HCT116 (cell line): Measurements from ENCODE around the gene USPL1.

ENCODE experiments used
- CEBPB ChIP-seq: IDR thresholded peaks from 2 replicates; pipeline ENCODE4 v1.6.1; 2012; ENCODE audit warnings: low read depth
- EZH2 ChIP-seq: fragments of 200-600 bp; sonication (generic); IDR thresholded peaks from 2 replicates; pipeline ENCODE4 v1.6.1; 2017; ENCODE audit warnings: antibody characterized with exemption, mixed run types
- EZH2phosphoT487 ChIP-seq: fragments of 200-600 bp; IDR thresholded peaks from 2 replicates; pipeline ENCODE4 v1.6.1; 2018; ENCODE audit warnings: antibody characterized with exemption, borderline replicate concordance
- POLR2A ChIP-seq: IDR thresholded peaks from 2 replicates; pipeline ENCODE4 v1.7.0; 2011; ENCODE audit warnings: borderline replicate concordance; ENCODE audit not compliant: insufficient read depth, insufficient read length; ENCODE audit errors: extremely low read depth
- POLR2AphosphoS5 ChIP-seq: IDR thresholded peaks from 2 replicates; pipeline ENCODE4 v1.6.1; 2011; ENCODE audit warnings: mild to moderate bottlenecking, low read depth, low read length, moderate library complexity
- RAD21 ChIP-seq: IDR thresholded peaks from 2 replicates; pipeline ENCODE4 v1.6.1; 2012; ENCODE audit warnings: low read depth, mild to moderate bottlenecking
- ZFX ChIP-seq: fragments of 450-650 bp; IDR thresholded peaks from 2 replicates; pipeline ENCODE4 v1.6.1; 2017
- TF ChIP-seq, protein P1 (sequence below), 3 experiments: fragments of 200-600 bp in 1 of 3; sonication (generic) in 1 of 3; IDR thresholded peaks in 2 of 3; conservative IDR thresholded peaks in 1 of 3; 2 replicates each; pipeline ENCODE4 v1.5.1; 2012 to 2017; ENCODE audit warnings: low read depth in 2 of 3, low read length in 2 of 3, antibody characterized with exemption in 1 of 3, borderline replicate concordance in 1 of 3, control low read depth in 1 of 3, mild to moderate bottlenecking in 1 of 3, mixed read lengths in 1 of 3, mixed run types in 1 of 3, moderate library complexity in 1 of 3; ENCODE audit not compliant: insufficient read depth in 1 of 3
- TF ChIP-seq, protein P2 (sequence below): IDR thresholded peaks from 2 replicates; pipeline ENCODE4 v1.6.1; 2012; ENCODE audit warnings: low read depth

DNA sequence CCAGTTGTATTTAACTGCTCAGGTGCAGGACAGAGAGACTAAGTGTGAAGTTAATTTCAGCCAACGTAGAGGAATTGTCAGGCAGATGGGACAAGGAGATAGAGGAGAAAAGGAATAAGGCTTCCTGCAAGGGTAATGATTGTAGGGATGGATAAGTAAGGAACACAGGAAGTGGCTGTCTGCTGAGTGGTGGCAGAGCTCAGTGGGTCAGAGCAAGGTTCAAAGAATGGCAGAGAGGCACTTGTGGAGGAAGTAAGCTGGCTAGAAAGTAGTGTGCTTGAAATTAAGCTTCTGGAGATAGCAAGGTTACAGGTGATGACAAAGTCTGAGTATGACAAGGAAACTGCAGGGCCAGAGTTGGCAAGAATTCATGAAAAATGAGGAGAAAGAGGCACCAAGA lies 47.9 kb downstream of the USPL1 start:
- TF ChIP-seq EZH2 = no peak
- TF ChIP-seq, protein P1, sequence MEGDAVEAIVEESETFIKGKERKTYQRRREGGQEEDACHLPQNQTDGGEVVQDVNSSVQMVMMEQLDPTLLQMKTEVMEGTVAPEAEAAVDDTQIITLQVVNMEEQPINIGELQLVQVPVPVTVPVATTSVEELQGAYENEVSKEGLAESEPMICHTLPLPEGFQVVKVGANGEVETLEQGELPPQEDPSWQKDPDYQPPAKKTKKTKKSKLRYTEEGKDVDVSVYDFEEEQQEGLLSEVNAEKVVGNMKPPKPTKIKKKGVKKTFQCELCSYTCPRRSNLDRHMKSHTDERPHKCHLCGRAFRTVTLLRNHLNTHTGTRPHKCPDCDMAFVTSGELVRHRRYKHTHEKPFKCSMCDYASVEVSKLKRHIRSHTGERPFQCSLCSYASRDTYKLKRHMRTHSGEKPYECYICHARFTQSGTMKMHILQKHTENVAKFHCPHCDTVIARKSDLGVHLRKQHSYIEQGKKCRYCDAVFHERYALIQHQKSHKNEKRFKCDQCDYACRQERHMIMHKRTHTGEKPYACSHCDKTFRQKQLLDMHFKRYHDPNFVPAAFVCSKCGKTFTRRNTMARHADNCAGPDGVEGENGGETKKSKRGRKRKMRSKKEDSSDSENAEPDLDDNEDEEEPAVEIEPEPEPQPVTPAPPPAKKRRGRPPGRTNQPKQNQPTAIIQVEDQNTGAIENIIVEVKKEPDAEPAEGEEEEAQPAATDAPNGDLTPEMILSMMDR (IDR thresholded peaks at IDR 0.05 in 2 of 3, conservative IDR thresholded peaks at IDR 0.05 in 1 of 3; ENCODE audit: borderline replicate concordance in 1 of 3, insufficient read depth in 1 of 3, low read depth in 2 of 3, low read length in 2 of 3) = no peak
- TF ChIP-seq ZFX = no peak
- no peak for TF ChIP-seq POLR2A
- TF ChIP-seq POLR2AphosphoS5 = no peak
- TF ChIP-seq, protein P2, sequence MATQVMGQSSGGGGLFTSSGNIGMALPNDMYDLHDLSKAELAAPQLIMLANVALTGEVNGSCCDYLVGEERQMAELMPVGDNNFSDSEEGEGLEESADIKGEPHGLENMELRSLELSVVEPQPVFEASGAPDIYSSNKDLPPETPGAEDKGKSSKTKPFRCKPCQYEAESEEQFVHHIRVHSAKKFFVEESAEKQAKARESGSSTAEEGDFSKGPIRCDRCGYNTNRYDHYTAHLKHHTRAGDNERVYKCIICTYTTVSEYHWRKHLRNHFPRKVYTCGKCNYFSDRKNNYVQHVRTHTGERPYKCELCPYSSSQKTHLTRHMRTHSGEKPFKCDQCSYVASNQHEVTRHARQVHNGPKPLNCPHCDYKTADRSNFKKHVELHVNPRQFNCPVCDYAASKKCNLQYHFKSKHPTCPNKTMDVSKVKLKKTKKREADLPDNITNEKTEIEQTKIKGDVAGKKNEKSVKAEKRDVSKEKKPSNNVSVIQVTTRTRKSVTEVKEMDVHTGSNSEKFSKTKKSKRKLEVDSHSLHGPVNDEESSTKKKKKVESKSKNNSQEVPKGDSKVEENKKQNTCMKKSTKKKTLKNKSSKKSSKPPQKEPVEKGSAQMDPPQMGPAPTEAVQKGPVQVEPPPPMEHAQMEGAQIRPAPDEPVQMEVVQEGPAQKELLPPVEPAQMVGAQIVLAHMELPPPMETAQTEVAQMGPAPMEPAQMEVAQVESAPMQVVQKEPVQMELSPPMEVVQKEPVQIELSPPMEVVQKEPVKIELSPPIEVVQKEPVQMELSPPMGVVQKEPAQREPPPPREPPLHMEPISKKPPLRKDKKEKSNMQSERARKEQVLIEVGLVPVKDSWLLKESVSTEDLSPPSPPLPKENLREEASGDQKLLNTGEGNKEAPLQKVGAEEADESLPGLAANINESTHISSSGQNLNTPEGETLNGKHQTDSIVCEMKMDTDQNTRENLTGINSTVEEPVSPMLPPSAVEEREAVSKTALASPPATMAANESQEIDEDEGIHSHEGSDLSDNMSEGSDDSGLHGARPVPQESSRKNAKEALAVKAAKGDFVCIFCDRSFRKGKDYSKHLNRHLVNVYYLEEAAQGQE = no peak
- TF ChIP-seq EZH2phosphoT487 = no peak
- TF ChIP-seq RAD21 = no peak
- no peak for TF ChIP-seq CEBPB
